Measurements from ENCODE around the gene TMEM169.
A peak's percentile ranks its signal among the peaks of the same experiment; 100 is the strongest.

TMEM169 gene

DNA sequence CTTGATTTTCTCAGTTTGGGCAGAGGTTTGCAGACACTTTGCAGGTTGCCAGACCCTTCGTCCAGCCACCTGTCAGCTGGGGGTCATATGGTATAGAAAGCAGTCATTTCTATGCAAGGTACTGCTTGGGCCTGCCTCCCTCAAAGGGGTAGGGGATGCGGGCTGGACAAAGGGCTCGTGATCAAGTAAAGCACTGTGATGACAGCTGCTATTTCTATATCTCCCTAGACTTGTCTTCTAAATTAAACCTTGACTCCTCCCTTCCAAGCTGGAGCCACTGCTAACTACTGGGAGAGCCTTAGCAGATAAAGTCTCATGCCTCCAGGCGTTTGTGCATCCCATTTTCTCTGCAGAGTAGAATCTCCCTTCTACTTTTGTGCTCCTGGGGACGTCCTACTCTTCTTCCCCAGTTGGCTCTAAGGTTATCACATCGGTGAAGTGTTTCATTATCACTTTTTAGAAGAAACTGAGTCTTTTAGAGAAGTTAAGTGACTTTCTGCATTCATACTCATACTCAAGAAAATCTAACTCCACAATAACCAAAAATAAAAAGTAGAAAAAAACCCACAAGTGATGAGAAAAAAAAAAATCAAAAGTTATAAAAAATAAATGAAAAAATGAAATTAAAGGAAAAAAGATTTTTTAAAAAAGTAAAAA lies 26.7 kb downstream of the TMEM169 start:
- no peak for DNase-seq

DNA sequence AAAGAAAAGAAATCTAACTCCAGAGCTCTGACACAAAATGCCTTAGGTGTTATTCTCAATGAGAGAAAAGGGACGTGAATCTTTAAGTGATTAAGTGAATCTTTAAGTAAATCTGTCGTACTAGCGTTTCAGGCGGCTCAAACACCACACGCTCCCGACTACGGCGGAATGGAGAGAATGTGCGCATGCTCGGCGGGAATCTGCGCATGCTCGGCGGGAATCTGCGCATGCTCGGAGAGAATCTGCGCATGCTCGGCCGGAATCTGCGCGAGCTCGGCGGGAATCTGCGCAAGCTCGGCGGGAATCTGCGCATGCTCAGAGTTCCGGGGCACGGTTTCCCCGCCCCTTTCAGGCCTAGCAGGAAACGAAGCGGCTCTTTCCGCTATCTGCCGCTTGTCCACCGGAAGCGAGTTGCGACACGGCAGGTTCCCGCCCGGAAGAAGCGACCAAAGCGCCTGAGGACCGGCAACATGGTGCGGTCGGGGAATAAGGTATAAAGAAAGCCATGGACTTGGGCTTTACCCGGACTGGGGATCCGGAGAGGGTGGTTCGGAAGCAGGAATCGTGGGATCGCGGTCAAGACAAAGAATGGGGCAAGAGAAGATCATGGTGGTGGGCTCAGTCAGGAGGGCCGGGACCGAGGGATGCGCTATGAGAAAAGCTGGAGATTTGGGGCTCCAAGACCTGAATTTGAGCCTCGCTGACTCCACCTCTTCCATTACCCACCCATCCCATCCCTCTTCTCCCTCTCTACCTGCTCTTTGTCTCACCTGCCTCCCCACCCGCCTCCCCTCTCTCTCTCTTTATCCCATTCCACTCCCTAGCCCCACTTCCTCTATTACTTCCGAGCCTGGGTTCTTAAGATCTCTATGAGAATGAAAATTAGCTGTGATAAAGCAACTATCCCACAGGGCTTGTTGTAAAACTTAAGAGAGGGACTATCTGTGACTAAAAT lies 27.5 kb downstream of the TMEM169 start, which contains the start of gene XRCC5:
TSS of gene XRCC5 (plus strand) at position 382 of the 955 bp plus-strand sequence. CDS start at position 471, 89 bp downstream.
- peak; percentile 55 for DNase-seq

DNA sequence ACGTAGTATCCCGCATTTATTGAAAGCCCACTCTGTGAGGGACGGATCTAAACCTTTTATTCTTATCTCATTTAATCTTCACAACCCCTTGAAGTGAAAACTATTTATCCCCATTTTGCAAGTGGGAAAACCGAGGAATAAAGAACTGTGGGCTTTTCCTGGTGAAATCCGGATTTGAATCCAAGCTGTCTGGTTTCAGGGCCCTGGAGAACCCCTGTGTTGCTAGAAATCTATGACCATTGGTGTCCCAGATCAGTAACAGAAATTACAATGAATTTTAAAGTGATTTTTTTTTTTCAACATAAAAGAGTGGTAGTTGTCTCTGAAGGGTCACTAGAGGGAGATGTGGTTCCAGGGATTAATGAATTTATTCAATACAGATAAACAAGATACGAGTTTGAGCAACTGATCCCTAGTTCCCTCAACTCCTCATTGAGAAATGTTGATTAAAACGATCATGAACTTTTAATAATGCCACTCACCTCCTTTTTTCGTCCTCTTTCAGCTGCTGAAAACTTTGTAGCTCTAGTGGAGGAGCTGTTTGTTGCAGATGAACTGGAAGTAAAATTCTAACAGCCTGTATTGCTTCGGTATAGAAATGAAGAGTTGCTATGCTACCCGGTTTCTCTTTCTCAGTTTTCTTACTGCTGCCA lies 28.4 kb downstream of the TMEM169 start:
- DNase-seq, result no peak

DNA sequence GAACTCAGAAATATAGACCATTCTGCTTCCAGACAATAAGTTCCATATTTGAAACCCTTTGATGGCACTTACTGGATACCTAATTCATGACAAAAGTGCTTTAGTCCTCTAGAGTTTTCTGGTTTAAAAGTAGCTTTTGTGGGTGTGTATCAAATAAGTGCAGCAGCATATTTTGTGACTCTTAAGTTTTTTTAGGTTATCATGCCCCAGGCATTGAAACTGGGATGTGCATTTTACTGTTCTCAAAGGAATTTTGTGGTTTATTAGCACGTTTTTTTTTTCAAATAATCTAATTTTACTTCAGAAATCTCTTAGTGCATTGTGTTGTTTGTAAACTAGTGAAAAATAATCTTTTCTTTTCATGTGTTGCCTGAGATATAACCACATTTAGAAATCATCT lies 28.9 kb downstream of the TMEM169 start:
- DNase-seq, result no peak

DNA sequence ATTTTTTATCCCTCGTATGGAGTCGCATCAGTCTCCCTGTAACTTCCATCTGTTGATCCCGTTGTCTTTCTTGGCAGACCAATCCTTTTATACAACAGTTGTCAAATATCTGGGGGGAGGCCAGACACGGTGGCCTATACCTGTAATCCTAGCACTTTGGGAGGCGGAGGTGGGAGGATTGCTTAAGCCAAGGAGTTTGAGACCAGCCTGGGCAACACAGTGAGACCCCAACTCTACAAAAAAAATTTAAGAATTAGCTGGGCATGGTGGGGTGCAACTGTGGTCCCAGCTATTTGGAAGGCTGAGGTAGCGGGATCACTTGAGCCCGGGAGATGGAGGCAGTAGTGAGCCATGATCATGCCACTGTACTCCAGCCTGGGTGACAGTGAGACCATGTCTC lies 29.4 kb downstream of the TMEM169 start:
- DNase-seq, result no peak

DNA sequence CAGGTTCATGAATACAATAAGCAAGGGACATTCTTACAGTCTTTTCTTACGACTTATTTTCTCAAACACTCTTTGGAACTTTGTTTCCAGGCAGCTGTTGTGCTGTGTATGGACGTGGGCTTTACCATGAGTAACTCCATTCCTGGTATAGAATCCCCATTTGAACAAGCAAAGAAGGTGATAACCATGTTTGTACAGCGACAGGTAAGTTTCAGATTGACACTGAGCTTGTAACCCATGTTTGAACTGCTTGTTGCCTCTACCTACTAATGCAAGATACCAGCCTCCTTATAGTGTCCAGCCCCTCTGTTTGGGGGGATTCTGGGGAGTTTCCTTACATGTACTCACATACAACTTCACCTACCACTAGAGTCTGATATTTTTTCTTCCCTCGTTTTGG lies 31.2 kb downstream of the TMEM169 start:
- DNase-seq, result no peak

DNA sequence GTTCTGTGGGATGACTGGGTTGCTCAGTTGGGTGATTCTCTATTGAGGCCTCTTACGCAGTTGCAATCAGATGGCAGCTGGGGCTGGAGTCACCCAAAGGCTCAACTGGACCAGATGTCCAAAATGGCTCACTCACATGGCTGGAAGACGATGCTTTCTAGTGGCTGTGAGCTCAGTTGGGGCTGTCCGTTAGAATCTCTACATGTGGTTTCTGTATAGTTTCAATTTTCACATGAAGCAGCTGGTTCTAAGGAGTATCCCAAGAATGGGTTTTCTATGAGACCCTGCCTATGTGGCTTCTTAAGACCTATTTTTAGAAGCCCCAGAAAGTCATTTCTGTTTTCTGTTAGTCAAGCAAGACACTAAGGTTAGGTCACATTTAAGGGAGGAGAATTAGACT lies 31.9 kb downstream of the TMEM169 start:
- no peak for DNase-seq

DNA sequence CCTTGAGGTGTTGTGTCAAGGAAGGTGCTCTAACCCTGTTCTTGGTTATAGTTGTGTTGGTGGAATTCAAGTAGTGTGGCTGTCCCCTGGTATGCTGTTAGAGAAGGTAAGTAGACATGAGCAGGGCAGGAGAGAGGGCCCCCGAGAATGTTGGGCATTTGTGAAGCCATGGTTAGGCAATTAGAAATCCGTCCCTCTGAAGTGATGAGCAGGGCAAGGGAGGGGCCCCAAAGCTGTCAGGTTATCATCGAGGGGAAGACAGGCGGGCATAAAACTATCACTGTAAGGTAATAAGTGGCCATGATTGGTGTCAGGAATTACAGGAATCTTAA lies 32.6 kb downstream of the TMEM169 start:
- no peak for DNase-seq

DNA sequence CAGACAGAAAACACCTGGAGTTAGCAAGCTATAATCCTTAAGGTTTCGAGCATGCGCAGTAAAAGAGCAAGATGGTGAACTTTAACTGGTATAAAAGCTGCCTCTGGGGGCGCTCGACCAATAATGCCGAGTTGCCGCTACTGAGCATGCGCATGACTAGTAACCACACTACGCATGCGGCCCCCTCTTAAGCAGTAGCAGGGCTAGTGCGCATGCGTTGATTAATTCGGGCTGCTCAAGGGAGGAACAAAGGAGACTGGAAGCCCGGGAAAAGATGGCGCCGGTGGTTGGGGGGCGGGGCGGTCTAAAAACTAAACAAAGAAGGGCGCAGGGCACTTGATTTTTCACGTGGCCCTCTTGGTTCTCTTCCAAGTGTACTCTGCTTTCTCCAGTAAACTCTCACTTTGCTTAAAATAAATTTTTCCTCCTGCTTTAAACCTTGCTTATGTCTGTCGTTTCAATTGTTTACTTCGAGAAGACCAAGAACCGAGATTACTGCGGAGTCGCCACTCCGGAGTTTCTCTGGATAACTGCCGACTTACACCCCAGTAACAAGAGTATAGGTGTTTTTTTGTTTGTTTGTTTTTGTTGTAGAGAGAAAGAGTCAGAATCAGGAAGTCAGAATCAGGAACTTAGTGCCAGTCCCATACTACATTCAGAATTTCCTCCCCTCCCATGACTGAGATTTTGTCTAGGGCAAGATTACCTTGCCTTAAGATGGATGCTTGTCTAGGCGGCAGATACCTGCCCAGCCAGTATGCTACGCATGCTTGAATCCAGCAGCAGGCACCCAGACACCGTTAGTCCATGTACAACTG lies 33.2 kb downstream of the TMEM169 start:
- peak; percentile 58 for DNase-seq

DNA sequence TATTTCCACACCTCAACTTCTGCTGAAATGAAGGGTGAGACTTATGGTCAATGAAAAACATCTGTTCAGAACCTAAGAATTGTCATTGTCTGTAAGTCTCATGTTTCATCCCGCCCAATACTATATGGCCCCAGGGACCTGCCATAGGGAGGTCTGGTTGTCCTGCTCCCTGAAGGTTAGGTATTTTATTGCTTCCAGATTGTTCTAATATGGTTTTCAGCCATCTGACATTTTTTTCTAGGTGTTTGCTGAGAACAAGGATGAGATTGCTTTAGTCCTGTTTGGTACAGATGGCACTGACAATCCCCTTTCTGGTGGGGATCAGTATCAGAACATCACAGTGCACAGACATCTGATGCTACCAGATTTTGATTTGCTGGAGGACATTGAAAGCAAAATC lies 34.7 kb downstream of the TMEM169 start:
- DNase-seq, result no peak

DNA sequence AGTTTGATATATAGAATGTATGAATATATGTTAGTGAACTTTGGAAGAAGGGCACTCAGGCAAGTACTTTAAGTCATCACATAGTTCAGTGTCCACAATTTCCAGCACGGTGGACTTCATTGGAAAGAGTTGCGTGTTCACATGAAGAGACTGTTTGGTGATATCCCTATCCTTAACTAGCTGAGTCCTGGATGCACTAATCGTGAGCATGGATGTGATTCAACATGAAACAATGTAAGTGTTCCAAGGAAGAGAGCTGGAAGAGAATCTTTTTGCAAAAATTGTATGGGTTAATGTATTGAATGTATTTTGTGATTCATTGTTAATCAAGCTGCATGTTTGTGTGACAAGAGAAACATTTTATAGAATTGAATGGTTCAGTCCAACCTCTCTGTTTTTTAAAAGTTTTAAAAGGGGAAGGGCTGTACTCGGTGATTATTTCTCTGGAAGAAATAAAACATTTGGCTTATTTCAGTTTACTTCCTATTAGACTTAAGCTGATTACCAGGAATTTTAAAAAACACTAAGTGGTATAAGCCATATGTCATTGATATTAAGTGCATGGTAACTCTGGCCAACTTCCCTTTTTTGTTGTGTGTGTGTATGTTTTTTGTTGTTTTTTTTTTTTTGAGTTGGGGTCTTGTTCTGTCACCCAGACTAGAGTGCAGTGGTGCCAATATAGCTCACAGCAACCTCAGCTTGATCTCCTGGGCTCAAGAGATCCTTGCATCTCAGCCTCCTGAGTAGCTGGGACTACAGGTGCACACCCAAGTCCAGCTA lies 36.0 kb downstream of the TMEM169 start:
- DNase-seq, result no peak

DNA sequence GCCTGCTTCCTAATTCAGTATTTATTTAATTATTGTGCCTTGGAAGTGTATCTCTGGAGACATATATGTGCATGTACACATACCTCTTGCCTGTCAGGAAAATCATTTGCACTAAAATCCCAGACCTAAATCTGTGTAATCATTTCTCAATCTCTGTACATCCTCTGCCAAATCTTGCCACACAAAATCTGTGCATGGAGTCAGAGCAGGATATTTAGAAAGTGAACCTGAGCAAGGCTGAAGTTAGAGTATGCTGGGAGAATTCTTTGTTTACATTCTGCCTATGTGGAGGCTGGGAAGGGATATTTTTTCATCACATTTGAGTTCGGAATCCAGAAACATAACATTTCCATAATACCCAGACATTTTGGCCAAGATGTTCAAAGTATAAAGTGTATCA lies 36.8 kb downstream of the TMEM169 start:
- DNase-seq, result no peak

DNA sequence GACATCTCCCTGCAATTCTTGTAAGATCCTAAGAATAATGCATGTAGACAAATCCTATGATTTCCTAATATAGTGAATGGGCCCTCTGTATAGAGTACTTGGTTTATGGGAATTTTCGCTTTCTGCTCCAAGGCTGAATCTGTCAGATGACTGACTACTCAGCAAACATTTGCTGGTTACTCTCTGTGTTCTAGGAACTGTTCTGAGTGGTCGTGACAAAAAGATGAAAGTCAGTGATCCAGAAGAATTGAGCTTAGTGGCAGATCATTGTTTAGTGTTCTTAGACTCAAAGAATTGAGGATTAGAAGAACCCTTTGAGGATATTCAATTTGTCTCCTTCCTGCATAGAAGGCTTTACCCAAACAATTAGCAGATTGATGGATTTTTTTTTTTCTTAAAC lies 37.4 kb downstream of the TMEM169 start:
- DNase-seq, result no peak

DNA sequence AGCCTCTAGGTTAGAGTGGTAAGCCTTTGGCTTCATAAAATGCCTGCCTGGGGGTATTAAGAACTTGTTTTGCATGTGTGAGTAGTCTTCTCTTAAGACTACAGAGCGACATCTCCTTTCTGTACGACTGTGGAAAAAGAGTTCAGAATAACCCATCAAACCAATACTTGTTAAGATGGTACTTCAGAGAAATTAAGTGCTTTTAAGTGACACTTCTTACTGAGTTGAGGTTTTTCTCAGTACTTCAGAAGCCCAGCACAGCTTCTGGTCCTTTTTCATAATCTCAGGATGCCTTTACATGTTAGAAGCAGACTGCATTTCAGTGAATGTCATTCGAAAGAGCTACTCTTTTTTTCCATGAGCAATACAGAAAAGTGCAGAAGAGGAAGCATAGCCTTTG lies 38.3 kb downstream of the TMEM169 start:
- DNase-seq, result no peak

DNA sequence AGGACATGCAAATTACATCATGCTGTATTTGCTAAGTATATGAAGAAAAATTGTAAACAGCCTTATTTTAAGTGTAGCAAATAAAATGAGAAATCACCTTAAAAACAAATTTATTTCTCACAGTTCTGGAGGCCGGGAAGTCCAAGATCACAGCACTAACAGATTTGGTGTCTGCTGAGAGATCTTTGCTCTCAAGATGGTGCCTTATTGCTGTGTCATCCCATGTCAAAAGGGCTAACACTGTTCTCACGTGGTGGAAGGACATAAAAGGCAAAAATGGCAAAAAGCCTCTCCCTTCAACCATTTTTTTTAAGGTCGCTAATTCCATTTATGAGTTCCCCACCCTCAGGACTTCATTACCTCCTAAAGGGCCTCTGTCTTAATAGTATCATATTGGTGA lies 39.5 kb downstream of the TMEM169 start:
- DNase-seq, result no peak

DNA sequence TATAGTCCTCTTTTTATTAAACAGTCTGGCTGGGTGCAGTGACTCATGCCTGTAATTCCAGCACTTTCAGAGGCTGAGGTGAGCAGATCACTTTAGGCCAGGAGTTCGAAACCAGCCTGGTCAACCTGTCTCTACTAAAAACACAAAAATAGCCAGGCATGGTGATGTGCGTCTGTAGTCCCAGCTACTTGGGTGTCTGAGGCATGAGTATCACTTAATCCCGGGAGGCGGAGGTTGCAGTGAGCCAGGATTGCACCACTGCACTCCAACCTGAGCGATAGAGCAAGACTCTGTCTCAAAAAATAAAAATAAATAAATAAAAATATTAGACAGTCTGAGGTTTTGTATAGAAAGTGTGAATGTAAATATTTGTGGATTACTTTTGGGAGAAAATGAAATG lies 45.2 kb downstream of the TMEM169 start:
- DNase-seq, result no peak

DNA sequence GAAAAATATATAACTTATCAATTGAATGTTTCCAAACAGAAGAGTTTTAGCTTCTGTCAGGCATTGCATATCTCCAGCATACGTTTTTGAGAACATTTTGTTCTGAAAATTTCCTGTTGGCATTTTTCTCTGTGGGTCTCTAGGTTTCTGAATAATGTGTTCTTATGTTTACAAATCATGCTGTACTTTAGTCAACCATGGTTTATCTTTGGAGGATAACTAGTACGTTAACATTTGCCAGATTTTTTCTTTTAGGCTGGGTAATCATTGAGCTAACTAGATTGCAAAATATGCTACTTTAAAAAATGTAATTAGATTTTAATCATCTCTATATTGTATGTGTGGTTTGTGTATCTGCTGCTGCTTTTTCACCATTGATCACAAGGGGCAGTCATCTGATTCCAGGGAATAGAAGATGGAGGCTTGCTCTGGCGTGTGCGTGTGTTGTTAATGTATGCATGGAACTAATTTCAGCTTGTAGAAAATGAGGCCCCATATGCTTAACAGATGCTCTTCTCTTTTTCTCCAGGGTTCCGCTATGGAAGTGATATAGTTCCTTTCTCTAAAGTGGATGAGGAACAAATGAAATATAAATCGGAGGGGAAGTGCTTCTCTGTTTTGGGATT lies 48.7 kb downstream of the TMEM169 start:
- no peak for DNase-seq

DNA sequence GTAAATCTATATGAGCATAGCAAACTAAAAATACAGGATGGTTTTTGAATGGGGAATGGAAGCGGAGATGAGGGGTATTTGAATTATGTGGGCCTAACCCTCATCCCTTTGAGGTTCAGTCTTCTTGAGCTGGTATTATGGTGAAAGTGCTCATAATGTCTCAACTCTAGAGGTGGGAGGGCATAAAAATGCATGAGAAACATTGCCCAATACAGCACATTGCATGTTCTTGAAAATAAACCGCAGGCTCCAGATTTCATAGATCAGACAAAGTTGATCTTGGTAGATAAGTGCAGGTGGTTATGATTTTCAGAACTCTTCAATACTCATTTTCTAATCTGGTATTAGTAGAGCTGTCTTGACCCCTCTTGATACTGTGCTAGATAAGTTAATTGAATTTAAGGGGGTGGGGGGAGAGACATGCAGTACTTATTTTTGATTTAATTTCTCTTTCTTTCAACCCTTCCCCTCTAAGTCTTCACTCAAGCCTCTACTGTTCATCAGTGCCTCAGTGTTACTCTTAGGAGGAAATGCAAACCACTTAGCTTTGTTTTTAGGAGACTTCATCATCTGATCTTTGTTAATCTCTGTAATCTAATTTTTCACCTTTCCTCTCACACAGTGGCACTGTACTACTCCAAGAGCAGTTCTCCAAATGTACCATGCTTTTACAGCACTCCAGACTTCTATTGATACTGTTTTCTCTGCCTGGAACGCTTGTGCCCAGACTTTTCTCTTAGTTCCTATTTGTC lies 49.6 kb downstream of the TMEM169 start:
- no peak for DNase-seq

DNA sequence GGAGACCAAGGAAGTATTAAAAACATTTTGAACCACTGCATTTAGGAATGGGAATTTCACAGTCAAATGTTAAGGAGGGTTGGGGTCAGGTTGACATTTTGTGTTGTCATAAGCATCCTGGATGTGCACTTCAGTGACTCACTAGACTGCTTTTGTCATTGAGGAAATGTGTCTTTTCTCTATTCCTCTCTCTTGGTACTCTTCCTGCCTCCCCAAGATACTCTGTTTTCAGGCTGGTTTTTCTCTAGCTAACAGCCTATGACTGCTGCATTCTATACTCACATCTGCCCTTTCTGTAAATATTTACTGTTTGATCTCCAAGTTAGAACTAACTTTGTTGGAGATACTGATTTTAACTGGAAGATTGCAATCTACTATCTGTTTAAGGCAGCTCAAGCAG lies 50.9 kb downstream of the TMEM169 start:
- DNase-seq, result no peak

DNA sequence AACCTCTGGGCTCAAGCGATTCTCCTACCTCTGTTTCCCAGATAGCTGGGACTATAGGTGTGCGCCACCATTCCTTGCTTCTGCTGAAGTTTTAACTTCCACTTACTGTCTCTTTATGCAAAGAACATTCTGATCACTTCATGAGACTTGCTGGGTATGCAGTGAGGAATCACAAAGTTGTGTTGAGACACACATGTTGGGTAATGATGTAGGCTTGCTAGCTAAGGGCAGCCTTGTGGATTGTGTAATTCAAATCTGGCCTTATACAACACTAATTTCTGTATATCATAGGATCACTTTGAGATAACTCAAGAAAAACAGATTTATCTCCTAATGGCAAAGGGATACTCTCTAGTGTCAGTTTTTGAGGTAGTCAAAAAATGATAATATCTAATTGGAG lies 51.7 kb downstream of the TMEM169 start:
- no peak for DNase-seq

DNA sequence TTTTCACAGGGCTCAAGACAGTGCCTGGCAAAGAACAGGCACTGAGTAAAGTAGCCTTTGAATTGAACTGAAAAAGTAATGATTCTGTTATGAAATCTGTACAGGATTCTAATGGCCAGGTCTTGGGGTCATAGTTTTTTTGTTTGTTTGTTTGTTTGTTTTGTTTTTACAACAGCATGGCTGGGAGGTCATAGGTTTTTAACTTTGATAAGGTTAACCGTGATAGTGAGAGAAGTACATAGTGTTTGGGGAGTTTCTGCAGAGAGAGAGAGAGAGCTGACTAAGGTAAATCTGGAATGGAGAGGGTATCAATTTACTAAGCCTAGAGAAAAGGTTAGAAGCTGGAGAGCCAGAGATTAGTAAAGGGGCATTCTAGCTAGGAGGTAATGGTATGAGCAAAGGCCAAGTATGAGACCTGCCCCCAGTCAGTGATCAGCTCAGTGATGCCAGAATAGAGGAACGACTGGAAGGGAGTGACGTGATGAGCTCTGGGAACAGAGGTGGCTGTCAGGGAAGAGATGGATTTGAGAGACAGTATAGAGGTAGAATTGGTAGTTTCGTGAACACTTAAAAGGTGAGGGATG lies 53.3 kb downstream of the TMEM169 start:
- DNase-seq, result no peak

Data from 8988T (cell line).